ENCODE data around the gene KIF11. TPM values are rescaled to one million over a fixed set of nuclear protein-coding genes. Genes with fewer than 3 reads are reported as not detected.

Gene KIF11
- total and polyA plus RNA-seq, 2 of the 13 experiments (the other 11 are each of a cell fraction or from before 2014, with no cell fraction given): 8.7 to 38.4 TPM

- TF ChIP-seq ZNF607 (CRISPR knock-in tag; IDR thresholded peaks at IDR 0.05; ENCODE audit: borderline replicate concordance) (0 out of 2 replicates have a peak, but pooled peaks have one; percentile 25), TFAP4 (IDR thresholded peaks at IDR 0.05; ENCODE audit: borderline replicate concordance, low read depth) (0 out of 2 replicates have a peak, but pooled peaks have one; percentile 9), PAXIP1 (CRISPR knock-in tag; conservative IDR thresholded peaks at IDR 0.05) (no peak), ZBTB20 (CRISPR knock-in tag; IDR thresholded peaks at IDR 0.05; ENCODE audit: borderline replicate concordance, low read depth) (no peak), ZNF160 (CRISPR knock-in tag; IDR thresholded peaks at IDR 0.05) (no peak), FOXA3 (CRISPR knock-in tag; IDR thresholded peaks at IDR 0.05) (no peak), ZNF251 (CRISPR knock-in tag; IDR thresholded peaks at IDR 0.05) (peak; percentile 75; the same call in 1 of the 2 replicates), ZNF644 (CRISPR knock-in tag; IDR thresholded peaks at IDR 0.05; ENCODE audit: low read depth) (0 out of 2 replicates have a peak, but pooled peaks have one; percentile 23), HDAC1 (CRISPR knock-in tag; IDR thresholded peaks at IDR 0.05) (peak; percentile 63), ZNF329 (CRISPR knock-in tag; IDR thresholded peaks at IDR 0.05; ENCODE audit: low read depth) (peak; percentile 8; the same call in 1 of the 2 replicates), ZNF737 (CRISPR knock-in tag; IDR thresholded peaks at IDR 0.05; ENCODE audit: borderline replicate concordance) (no peak), KLF9 (CRISPR knock-in tag; IDR thresholded peaks at IDR 0.05; ENCODE audit: low read depth) (no peak), MXI1 (IDR thresholded peaks at IDR 0.05; ENCODE audit: borderline replicate concordance, low read depth, low read length) (peak; percentile 38; the same call in 1 of the 3 replicates), SNAPC2 (CRISPR knock-in tag; IDR thresholded peaks at IDR 0.05) (no peak), SALL1 (CRISPR knock-in tag; IDR thresholded peaks at IDR 0.05) (peak; percentile 53), ZBTB43 (CRISPR knock-in tag; conservative IDR thresholded peaks at IDR 0.05) (peak; percentile 16; the same call in 1 of the 2 replicates), MED13 (CRISPR knock-in tag; IDR thresholded peaks at IDR 0.05) (no peak), PCBP1 (IDR thresholded peaks at IDR 0.05; ENCODE audit: borderline replicate concordance, low read depth, low read length) (no peak), ZFP1 (CRISPR knock-in tag; IDR thresholded peaks at IDR 0.05) (peak; percentile 27; the same call in 1 of the 2 replicates), HIC2 (CRISPR knock-in tag; IDR thresholded peaks at IDR 0.05; ENCODE audit: low read depth) (no peak; the same call in 1 of the 2 replicates), CCDC6 (CRISPR knock-in tag; IDR thresholded peaks at IDR 0.05) (peak; percentile 40; the same call in 1 of the 2 replicates)
Measured at GRCh38 chr10:92688927-92689662, 96.2 kb downstream of the KIF11 start (continued).

Data from HepG2 (cell line).